Measurements from ENCODE around the gene KRTAP12-1. TPM values are rescaled to one million over a fixed set of nuclear protein-coding genes. Genes with fewer than 3 reads are reported as not detected.

KRTAP12-1 gene
- total RNA-seq, 1 donor from 2014 or later = not detected

- no peaks in the 10 kb centered on the region for H3K9me3 Mint-ChIP-seq (ENCODE audit: low read depth)
- no peaks in the 10 kb centered on the region for H3K36me3 Mint-ChIP-seq (ENCODE audit: insufficient read depth)
- H3K27ac Mint-ChIP-seq = peak overlapping the region; percentile 5
- no peak for DNase-seq (ENCODE audit: low spot score, unreplicated experiment)
- peaks cover 7% of the 10 kb centered on the region for H3K4me1 Mint-ChIP-seq (ENCODE audit: low read depth)
- no peak for TF ChIP-seq CTCF (IDR thresholded peaks at IDR 0.05; ENCODE audit: unreplicated experiment)
- H3K27me3 Mint-ChIP-seq = peaks cover 49% of the 10 kb centered on the region
- H3K4me3 Mint-ChIP-seq (ENCODE audit: low read depth) = peak overlapping the region; percentile 40
These were observed 41.5 kb upstream of the KRTAP12-1 start for GRCh38 chr21:44723177-44724131.

GRCh38 chr21:44722731-44723130 is 40.8 kb upstream of the KRTAP12-1 start:
- Mint-ChIP-seq H3K4me1 (ENCODE audit: low read depth) (peaks cover 7% of the 10 kb centered on the region), H3K4me3 (ENCODE audit: low read depth) (peak overlapping the region; percentile 40), H3K27me3 (peaks cover 53% of the 10 kb centered on the region), H3K27ac (peak overlapping the region; percentile 5), H3K9me3 (ENCODE audit: low read depth) (no peaks in the 10 kb centered on the region), H3K36me3 (ENCODE audit: insufficient read depth) (no peaks in the 10 kb centered on the region)
- TF ChIP-seq CTCF (IDR thresholded peaks at IDR 0.05; ENCODE audit: unreplicated experiment) = no peak
- no peak for DNase-seq (ENCODE audit: low spot score, unreplicated experiment)

GRCh38 chr21:44720170-44720569 is 38.2 kb upstream of the KRTAP12-1 start:
- DNase-seq (ENCODE audit: low spot score, unreplicated experiment) = no peak
- H3K4me3 Mint-ChIP-seq (ENCODE audit: low read depth) = no peak overlapping the region
- H3K36me3 Mint-ChIP-seq (ENCODE audit: insufficient read depth) = no peaks in the 10 kb centered on the region
- no peak for TF ChIP-seq CTCF (IDR thresholded peaks at IDR 0.05; ENCODE audit: unreplicated experiment)
- H3K27ac Mint-ChIP-seq = no peak overlapping the region
- H3K4me1 Mint-ChIP-seq (ENCODE audit: low read depth) = peaks cover 7% of the 10 kb centered on the region
- peaks cover 49% of the 10 kb centered on the region for H3K27me3 Mint-ChIP-seq
- H3K9me3 Mint-ChIP-seq (ENCODE audit: low read depth) = no peaks in the 10 kb centered on the region

- H3K27me3 Mint-ChIP-seq = peaks cover 57% of the 10 kb centered on the region
These were observed 36.6 kb upstream of the KRTAP12-1 start for GRCh38 chr21:44718571-44718970.

GRCh38 chr21:44718093-44718492 is 36.1 kb upstream of the KRTAP12-1 start:
- Mint-ChIP-seq H3K27me3 (peaks cover 59% of the 10 kb centered on the region), H3K4me1 (ENCODE audit: low read depth) (peaks cover 6% of the 10 kb centered on the region), H3K4me3 (ENCODE audit: low read depth) (no peak overlapping the region), H3K9me3 (ENCODE audit: low read depth) (no peaks in the 10 kb centered on the region), H3K27ac (no peak overlapping the region), H3K36me3 (ENCODE audit: insufficient read depth) (no peaks in the 10 kb centered on the region)
- DNase-seq (ENCODE audit: low spot score, unreplicated experiment) = no peak
- TF ChIP-seq CTCF (IDR thresholded peaks at IDR 0.05; ENCODE audit: unreplicated experiment) = no peak

More at GRCh38 chr21:44718571-44718970, 36.6 kb upstream of the KRTAP12-1 start:
- no peak overlapping the region for H3K4me3 Mint-ChIP-seq (ENCODE audit: low read depth)
- DNase-seq (ENCODE audit: low spot score, unreplicated experiment) = no peak
- peaks cover 7% of the 10 kb centered on the region for H3K4me1 Mint-ChIP-seq (ENCODE audit: low read depth)
- H3K9me3 Mint-ChIP-seq (ENCODE audit: low read depth) = no peaks in the 10 kb centered on the region
- no peak overlapping the region for H3K27ac Mint-ChIP-seq
- H3K36me3 Mint-ChIP-seq (ENCODE audit: insufficient read depth) = no peaks in the 10 kb centered on the region
- TF ChIP-seq CTCF (IDR thresholded peaks at IDR 0.05; ENCODE audit: unreplicated experiment) = no peak
